Astrocyte of the spinal cord (primary cell): ENCODE measurements around the gene LRTM2.

Experiments used
- DNase-seq: peaks from one replicate; pipeline ENCODE4 v3.0.0; 2011; ENCODE audit warnings: low read depth, low spot score
- H3K4me3 ChIP-seq: 2 replicates; pipeline ENCODE4 v1.5.1; 2011; ENCODE audit warnings: low read depth, mild to moderate bottlenecking, low read length, moderate library complexity
- CTCF ChIP-seq: IDR thresholded peaks from 2 replicates; pipeline ENCODE4 v1.5.1; 2012; ENCODE audit warnings: low read depth, mild to moderate bottlenecking, low read length, inconsistent platforms
- in situ Hi-C: cut with HindIII; loops from 2 replicates; pipeline ENCODE4 v1.10.0; 2017; ENCODE audit warnings: low sequenced_read_pairs

Gene LRTM2

GRCh38 chr12:1862973-1863372, 42.6 kb downstream of the LRTM2 start:
- H3K4me3 ChIP-seq = no peak overlapping the region
- no peak for TF ChIP-seq CTCF
- in situ Hi-C loops = no loop called here
- DNase-seq = no peak

GRCh38 chr12:1863823-1864222, 43.5 kb downstream of the LRTM2 start:
- H3K4me3 ChIP-seq = no peak overlapping the region
- in situ Hi-C loops = no loop called here
- no peak for DNase-seq
- TF ChIP-seq CTCF = no peak

- TF ChIP-seq CTCF = no peak
- in situ Hi-C loops = no loop called here
- H3K4me3 ChIP-seq = no peak overlapping the region
- no peak for DNase-seq
Observed at GRCh38 chr12:1864456-1864855, 44.1 kb downstream of the LRTM2 start.

GRCh38 chr12:1864867-1865266, 44.5 kb downstream of the LRTM2 start:
- no peak for DNase-seq
- no peak overlapping the region for H3K4me3 ChIP-seq
- no peak for TF ChIP-seq CTCF
- in situ Hi-C loops = no loop called here

GRCh38 chr12:1865284-1865866, 45.0 kb downstream of the LRTM2 start:
- no peak for DNase-seq
- TF ChIP-seq CTCF = no peak
- in situ Hi-C loops = no loop called here
- no peak overlapping the region for H3K4me3 ChIP-seq

GRCh38 chr12:1869145-1869544, 48.8 kb downstream of the LRTM2 start:
- in situ Hi-C loops = no loop called here
- H3K4me3 ChIP-seq = no peak overlapping the region
- DNase-seq = no peak
- no peak for TF ChIP-seq CTCF

GRCh38 chr12:1870086-1870485, 49.7 kb downstream of the LRTM2 start:
- no peak overlapping the region for H3K4me3 ChIP-seq
- TF ChIP-seq CTCF = no peak
- in situ Hi-C loops = no loop called here
- no peak for DNase-seq
